ENCODE results near the gene WIPF3. TPM values are rescaled to one million over a fixed set of nuclear protein-coding genes. Genes with fewer than 3 reads are reported as not detected.

The WIPF3 gene
- total and polyA plus RNA-seq, 2 of the 4 experiments (the other 2 are of a cell fraction), result not detected

DNA sequence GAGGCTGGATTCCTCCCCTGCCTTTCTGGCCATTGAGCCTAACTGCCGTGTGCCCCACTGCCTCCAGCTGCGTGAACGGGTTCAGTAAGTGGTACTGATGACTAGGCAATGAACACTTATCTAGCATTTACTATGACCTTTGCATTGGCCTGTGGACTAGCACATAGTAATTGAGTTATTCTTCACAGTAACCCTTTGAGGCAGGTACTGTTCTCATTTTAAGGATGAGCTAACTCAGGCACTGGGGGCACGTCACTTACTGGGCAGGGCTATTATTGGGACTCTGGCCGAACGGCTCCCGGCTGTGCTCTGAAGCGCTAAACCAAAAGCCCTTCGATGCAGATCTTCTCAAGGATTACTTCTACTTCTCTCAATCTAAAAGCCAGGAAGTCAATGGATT is 38.3 kb downstream of the WIPF3 start:
- Histone ChIP-seq H4K20me1 (ENCODE audit: insufficient read depth, low read length) (no peaks in the 10 kb centered on the region), H3K9ac (ENCODE audit: low read depth, low read length) (no peak overlapping the region), H3K27me3 (ENCODE audit: control insufficient read depth, insufficient read depth, low read length) (peaks cover 6% of the 10 kb centered on the region), H3K79me1 (ENCODE audit: low read depth in 1 of 2, low read length in 2 of 2) (no peaks in the 10 kb centered on the region), H3K27ac (ENCODE audit: insufficient read depth, low read length) (no peak overlapping the region), H3K36me3 (ENCODE audit: control insufficient read depth, insufficient read depth, low read length) (no peaks in the 10 kb centered on the region), H3K4me1 (ENCODE audit: control insufficient read depth, insufficient read depth, low read length) (no peaks in the 10 kb centered on the region), H2BK120ac (ENCODE audit: low read depth, low read length) (no peak overlapping the region), H2AFZ (replicated peaks; ENCODE audit: low read length, poor library complexity) (no peak overlapping the region), H3K56ac (ENCODE audit: extremely low read depth, insufficient read depth, low read length) (no peak overlapping the region), H3K4ac (ENCODE audit: low read depth, low read length) (no peak overlapping the region), H2AK5ac (ENCODE audit: low read depth, low read length) (no peak overlapping the region), H3K9me3 (ENCODE audit: control insufficient read depth, insufficient read depth, low read length) (no peaks in the 10 kb centered on the region), H2BK20ac (ENCODE audit: low read depth, low read length) (no peak overlapping the region), H2BK5ac (ENCODE audit: low read depth, low read length, poor library complexity, severe bottlenecking) (no peak overlapping the region), H3K14ac (replicated peaks; ENCODE audit: low read depth, low read length) (no peak overlapping the region), H4K8ac (ENCODE audit: low read depth in 2 of 2, low read length in 2 of 2) (no peak overlapping the region), H4K91ac (ENCODE audit: insufficient read depth, low read depth, low read length) (no peak overlapping the region), H3K4me3 (ENCODE audit: insufficient read depth, low read depth, low read length) (no peak overlapping the region), H3K9me1 (ENCODE audit: insufficient read depth, low read length) (no peaks in the 10 kb centered on the region), H2BK15ac (ENCODE audit: low read depth, low read length) (no peak overlapping the region), H2AK9ac (replicated peaks; ENCODE audit: low read depth, low read length, poor library complexity) (no peak overlapping the region), H3K18ac (ENCODE audit: low read depth, low read length) (no peak overlapping the region), H3K23ac (ENCODE audit: low read depth, low read length) (no peak overlapping the region), H4K5ac (ENCODE audit: low read depth, low read length) (no peak overlapping the region), H3K4me2 (ENCODE audit: low read depth, low read length) (no peak overlapping the region)
- BruUV-seq (replicated peaks), result no TSS peak
- ChIA-PET CTCF (interaction anchor here (0.6 kb wide), 1 partner anchor 71 kb away, joined by 3 read pairs; no protein-coding TSS in a partner anchor), POLR2A (ENCODE audit: unreplicated experiment) (no interaction called here)
- DNase-seq (no peak), ATAC-seq (ENCODE audit: low read depth) (no peak)
- TF ChIP-seq NFE2L2 (IDR thresholded peaks at IDR 0.05; ENCODE audit: low read depth, low read length) (no peak), RAD21 (IDR thresholded peaks at IDR 0.05; ENCODE audit: low read length) (no peak), USF2 (IDR thresholded peaks at IDR 0.05; ENCODE audit: low read depth, low read length) (no peak), RCOR1 (IDR thresholded peaks at IDR 0.05; ENCODE audit: insufficient replicate concordance, low read length) (no peak), MAFK (IDR thresholded peaks at IDR 0.05; ENCODE audit: low read depth, low read length) (no peak), FOS (IDR thresholded peaks at IDR 0.05; ENCODE audit: low read depth, low read length) (no peak), MAZ (IDR thresholded peaks at IDR 0.05; ENCODE audit: borderline replicate concordance, low read depth, low read length) (no peak), RFX5 (IDR thresholded peaks at IDR 0.05; ENCODE audit: low read depth, low read length) (no peak), ELK1 (IDR thresholded peaks at IDR 0.05; ENCODE audit: borderline replicate concordance, low read depth, low read length) (no peak), MXI1 (IDR thresholded peaks at IDR 0.05; ENCODE audit: borderline replicate concordance, low read depth, low read length) (no peak)
- no CpG with 5 or more reads among the region's 9 CpGs for WGBS, 2 experiments (ENCODE audit: extremely low coverage in 2 of 2, insufficient read length in 1 of 2)
- in situ Hi-C loops (cut with MboI; ENCODE audit: low sequenced_read_pairs) (no loop called here), intact Hi-C loops (cut with micrococcal nuclease) (no loop called here), dilution Hi-C loops (cut with HindIII; ENCODE audit: low sequenced_read_pairs, unreplicated experiment) (no loop called here)

All from IMR-90 (cell line).